ENCODE results near the gene MRPS22. TPM values are rescaled to one million over a fixed set of nuclear protein-coding genes. Genes with fewer than 3 reads are reported as not detected.
"Not testable (repeated sequence)": the region's sequence is repeated elsewhere in the genome, so short reads cannot be mapped to it uniquely, and the experiment has no call there.

MRPS22 gene
- total RNA-seq, 1 donor from 2014 or later, result 45.7 TPM

GRCh38 chr3:139329364-139329850, 14.4 kb upstream of the MRPS22 start:
- no peak for DNase-seq (ENCODE audit: low read depth)
- peaks cover 2% of the 10 kb centered on the region for H3K27me3 ChIP-seq (ENCODE audit: control insufficient read depth, insufficient read depth, low read length)
- H3K4me3 ChIP-seq (ENCODE audit: low read depth, low read length), result no peak overlapping the region
- no peaks in the 10 kb centered on the region for H3K36me3 ChIP-seq (ENCODE audit: control insufficient read depth, insufficient read depth, low read length)
- TF ChIP-seq, protein P1, sequence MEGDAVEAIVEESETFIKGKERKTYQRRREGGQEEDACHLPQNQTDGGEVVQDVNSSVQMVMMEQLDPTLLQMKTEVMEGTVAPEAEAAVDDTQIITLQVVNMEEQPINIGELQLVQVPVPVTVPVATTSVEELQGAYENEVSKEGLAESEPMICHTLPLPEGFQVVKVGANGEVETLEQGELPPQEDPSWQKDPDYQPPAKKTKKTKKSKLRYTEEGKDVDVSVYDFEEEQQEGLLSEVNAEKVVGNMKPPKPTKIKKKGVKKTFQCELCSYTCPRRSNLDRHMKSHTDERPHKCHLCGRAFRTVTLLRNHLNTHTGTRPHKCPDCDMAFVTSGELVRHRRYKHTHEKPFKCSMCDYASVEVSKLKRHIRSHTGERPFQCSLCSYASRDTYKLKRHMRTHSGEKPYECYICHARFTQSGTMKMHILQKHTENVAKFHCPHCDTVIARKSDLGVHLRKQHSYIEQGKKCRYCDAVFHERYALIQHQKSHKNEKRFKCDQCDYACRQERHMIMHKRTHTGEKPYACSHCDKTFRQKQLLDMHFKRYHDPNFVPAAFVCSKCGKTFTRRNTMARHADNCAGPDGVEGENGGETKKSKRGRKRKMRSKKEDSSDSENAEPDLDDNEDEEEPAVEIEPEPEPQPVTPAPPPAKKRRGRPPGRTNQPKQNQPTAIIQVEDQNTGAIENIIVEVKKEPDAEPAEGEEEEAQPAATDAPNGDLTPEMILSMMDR (IDR thresholded peaks at IDR 0.05; ENCODE audit: insufficient read depth, low read length, poor library complexity, severe bottlenecking), result peak; percentile 100

- peaks cover 2% of the 10 kb centered on the region for H3K27me3 ChIP-seq (ENCODE audit: control insufficient read depth, insufficient read depth, low read length)
- TF ChIP-seq, protein P1 (IDR thresholded peaks at IDR 0.05; ENCODE audit: insufficient read depth, low read length, poor library complexity, severe bottlenecking), result no peak
- no peaks in the 10 kb centered on the region for H3K36me3 ChIP-seq (ENCODE audit: control insufficient read depth, insufficient read depth, low read length)
- no peak overlapping the region for H3K4me3 ChIP-seq (ENCODE audit: low read depth, low read length)
- no peak for DNase-seq (ENCODE audit: low read depth)
Measured at GRCh38 chr3:139332092-139332491, 11.7 kb upstream of the MRPS22 start.

- not testable (repeated sequence) for H3K4me3 ChIP-seq (ENCODE audit: low read depth, low read length); H3K27me3 ChIP-seq (ENCODE audit: control insufficient read depth, insufficient read depth, low read length); H3K36me3 ChIP-seq (ENCODE audit: control insufficient read depth, insufficient read depth, low read length); DNase-seq (ENCODE audit: low read depth)
Measured at GRCh38 chr3:139334675-139335074, 9.1 kb upstream of the MRPS22 start.

GRCh38 chr3:139338405-139338804, 5.4 kb upstream of the MRPS22 start:
- H3K4me3 ChIP-seq (ENCODE audit: low read depth, low read length), result no peak overlapping the region
- TF ChIP-seq, protein P1 (IDR thresholded peaks at IDR 0.05; ENCODE audit: insufficient read depth, low read length, poor library complexity, severe bottlenecking), result no peak
- H3K36me3 ChIP-seq (ENCODE audit: control insufficient read depth, insufficient read depth, low read length), result no peaks in the 10 kb centered on the region
- DNase-seq (ENCODE audit: low read depth), result no peak
- no peaks in the 10 kb centered on the region for H3K27me3 ChIP-seq (ENCODE audit: control insufficient read depth, insufficient read depth, low read length)

DNA sequence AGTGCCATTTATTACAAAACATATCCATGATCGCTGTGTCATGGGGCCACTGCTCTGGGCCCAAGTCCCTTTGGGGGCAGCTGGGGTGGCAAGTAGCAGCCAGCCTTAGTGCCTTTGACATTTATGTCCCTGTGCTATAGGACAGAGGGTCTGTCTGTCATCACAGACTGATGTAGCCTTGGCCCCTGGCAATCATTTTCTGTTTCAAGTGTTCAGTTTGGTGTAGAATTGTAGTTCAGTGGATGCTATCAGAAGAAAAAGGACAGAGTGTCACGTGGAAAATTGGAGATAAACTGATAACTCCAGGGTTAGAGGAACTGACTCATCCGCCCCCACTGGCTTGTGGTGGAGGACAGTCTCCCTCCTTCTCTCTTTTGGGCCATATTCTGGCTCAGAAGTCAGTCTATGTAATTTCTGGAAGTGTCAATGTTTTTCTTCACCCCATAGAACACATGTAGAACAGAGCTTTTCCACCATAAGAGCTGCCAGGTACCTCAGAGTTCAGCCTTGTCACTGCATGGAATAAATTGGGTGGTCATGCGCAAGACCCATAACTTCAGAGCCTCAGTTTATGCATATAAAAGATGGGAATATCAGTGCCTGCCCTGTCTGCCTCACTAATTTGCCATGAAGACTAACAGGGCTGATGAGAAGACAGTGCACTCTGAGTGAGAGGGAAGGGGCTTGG, 4.5 kb upstream of the MRPS22 start:
- no peak for DNase-seq (ENCODE audit: low read depth)
- Histone ChIP-seq H3K36me3 (ENCODE audit: control insufficient read depth, insufficient read depth, low read length) (no peaks in the 10 kb centered on the region), H3K4me3 (ENCODE audit: low read depth, low read length) (no peak overlapping the region), H3K27me3 (ENCODE audit: control insufficient read depth, insufficient read depth, low read length) (no peaks in the 10 kb centered on the region)
- TF ChIP-seq, protein P1 (IDR thresholded peaks at IDR 0.05; ENCODE audit: insufficient read depth, low read length, poor library complexity, severe bottlenecking), result no peak

DNA sequence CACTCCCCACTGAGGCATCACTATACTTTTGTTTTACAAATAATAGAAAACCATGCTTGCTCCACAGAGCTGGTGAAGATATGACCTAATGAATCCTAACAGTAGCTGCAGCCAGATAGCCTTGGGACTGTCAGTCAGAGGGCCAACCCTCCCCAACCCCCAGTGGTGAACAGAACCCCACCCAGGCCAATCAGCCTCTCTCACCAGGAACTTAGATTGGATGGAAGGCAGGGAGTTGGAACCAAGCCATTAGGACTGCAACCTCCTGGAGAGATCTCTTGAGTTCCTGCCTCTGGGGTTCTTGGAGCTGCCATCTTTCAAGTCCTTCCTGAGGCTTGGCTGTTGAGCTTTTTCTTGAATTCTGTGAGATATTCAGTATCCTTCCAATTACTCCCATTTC, 3.0 kb upstream of the MRPS22 start:
- Histone ChIP-seq H3K27me3 (ENCODE audit: control insufficient read depth, insufficient read depth, low read length) (no peaks in the 10 kb centered on the region), H3K36me3 (ENCODE audit: control insufficient read depth, insufficient read depth, low read length) (no peaks in the 10 kb centered on the region), H3K4me3 (ENCODE audit: low read depth, low read length) (no peak overlapping the region)
- TF ChIP-seq, protein P1 (IDR thresholded peaks at IDR 0.05; ENCODE audit: insufficient read depth, low read length, poor library complexity, severe bottlenecking), result no peak
- no peak for DNase-seq (ENCODE audit: low read depth)
